Measurements from ENCODE around the gene KATNAL1.
"Not testable (repeated sequence)": the region's sequence is repeated elsewhere in the genome, so short reads cannot be mapped to it uniquely, and the experiment has no call there.

The KATNAL1 gene

DNA sequence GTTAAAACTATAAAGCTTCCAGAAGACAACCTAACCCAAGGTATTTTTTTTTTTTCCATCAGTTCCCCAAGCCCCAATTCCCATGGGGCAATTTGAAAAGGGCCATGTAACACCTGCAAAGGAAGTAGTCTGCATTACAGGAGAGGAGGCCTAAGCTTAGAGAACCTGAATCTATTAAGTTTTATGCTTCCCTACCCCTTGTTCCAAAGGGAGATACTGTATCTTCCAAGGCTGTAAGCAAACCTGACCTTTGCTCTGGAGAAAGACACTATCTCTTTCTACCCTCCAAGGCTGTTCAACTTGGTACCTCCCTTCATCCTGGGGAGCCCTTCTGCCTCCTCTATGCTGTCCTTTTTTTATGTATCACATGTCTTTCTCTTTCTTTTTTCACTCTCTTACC lies 15.0 kb downstream of the KATNAL1 start:
- ATAC-seq (no peak), DNase-seq (no peak)

GRCh38 chr13:30290812-30291436 lies 16.4 kb downstream of the KATNAL1 start:
- DNase-seq: no peak
- no peak for ATAC-seq

- no peak for ATAC-seq
- DNase-seq: no peak
Measured at GRCh38 chr13:30289533-30289932, 17.8 kb downstream of the KATNAL1 start.

GRCh38 chr13:30286059-30286458 lies 21.3 kb downstream of the KATNAL1 start:
- not testable (repeated sequence) for ATAC-seq, DNase-seq

DNA sequence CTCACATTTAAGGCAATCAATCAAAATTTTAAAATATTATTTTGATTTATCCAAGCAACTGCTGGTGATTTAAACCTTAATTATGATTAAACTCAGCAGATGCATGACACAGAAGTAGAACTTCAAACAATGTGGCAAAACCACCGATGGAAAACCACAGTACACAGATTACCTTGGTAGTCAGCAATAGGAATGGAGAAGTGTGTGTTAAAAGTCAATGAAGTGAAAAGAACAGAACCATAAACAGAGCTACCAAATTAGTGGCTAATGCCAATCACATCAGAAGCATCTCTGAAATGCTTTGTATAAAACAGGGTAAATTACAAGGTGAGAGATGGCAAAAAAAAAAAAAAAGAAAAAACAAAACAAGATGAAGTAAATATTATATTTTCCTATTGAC lies 31.2 kb downstream of the KATNAL1 start:
- ATAC-seq (no peak), DNase-seq (no peak)

DNA sequence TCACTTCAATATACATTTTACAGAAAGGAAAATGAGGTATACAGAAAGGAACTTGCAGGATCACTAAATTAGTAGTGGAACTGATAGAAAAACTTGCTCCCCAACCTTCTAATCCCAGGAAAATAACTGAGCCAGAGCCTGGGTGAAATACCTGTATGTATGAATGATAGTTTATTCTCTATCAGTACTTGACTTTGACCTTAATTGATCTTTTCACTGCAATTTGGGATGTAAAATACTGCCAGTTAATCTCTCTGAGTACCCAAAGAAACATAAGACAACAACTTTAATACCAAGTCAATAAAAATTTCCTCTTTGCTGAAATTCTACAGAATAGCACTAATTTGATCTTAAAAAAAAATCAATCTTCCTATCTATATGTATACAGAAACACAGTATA lies 33.3 kb downstream of the KATNAL1 start:
- ATAC-seq: no peak
- no peak for DNase-seq

GRCh38 chr13:30270035-30270434 lies 37.3 kb downstream of the KATNAL1 start:
- not testable (repeated sequence) for ATAC-seq, DNase-seq

DNA sequence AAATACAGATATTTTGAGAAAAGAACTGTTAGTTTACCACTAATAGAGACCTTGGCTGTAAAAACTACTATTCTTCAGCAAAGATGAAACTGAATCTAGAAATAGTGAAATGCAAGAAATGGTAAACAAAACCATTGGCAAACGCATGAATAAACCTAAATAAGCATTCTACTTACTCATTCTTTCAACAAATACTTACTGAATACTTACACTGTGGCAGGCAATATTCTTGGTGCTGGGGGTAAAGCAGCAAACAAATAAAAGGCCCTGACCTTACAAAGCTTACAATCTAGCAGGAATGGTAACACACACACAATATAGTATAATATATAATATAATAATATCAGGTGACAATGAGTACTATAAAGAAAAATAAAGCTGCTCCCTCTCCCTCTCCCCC lies 38.7 kb downstream of the KATNAL1 start:
- no peak for DNase-seq
- no peak for ATAC-seq

- DNase-seq: no peak
- no peak for ATAC-seq
Measured at GRCh38 chr13:30266756-30267155, 40.6 kb downstream of the KATNAL1 start.

- not testable (repeated sequence) for ATAC-seq, DNase-seq
Measured at GRCh38 chr13:30259149-30259733, 48.1 kb downstream of the KATNAL1 start.

GRCh38 chr13:30257468-30258099 lies 49.8 kb downstream of the KATNAL1 start:
- DNase-seq: no peak
- ATAC-seq: no peak

DNA sequence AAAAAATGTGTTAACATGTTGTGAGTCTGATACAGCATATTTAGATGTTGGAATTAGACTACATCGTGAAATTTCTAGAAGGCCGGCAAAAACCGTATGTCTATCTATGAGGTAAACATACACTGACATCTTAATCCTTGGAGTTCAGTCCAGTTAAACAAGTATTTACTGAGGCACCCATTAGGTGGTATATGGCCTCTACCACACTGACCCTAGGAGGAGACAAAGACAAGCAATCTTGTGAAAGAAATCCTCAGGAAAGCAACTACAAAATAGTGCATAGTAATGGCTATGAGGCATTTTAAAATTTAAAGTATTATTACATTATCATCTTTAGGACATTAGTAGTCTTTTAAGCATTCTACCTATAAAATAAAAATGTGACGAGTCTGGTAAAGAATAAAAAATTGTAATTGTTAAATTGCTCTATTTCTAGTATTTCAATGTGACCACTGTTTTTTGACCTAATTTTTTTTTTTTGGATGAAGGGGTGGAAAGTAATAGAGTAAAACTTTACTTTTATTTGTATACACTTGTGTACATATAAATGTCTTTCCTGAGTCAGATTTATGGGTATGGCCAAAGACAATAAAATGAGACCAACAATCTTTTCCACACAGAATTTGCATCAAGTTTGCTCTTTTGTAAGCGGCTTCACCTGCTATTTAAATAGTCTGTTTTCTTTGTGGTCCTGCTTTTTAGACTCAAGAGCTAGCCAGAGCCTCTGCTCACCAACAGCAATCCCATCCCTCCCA lies 50.5 kb downstream of the KATNAL1 start:
- ATAC-seq (no peak), DNase-seq (no peak)

DNA sequence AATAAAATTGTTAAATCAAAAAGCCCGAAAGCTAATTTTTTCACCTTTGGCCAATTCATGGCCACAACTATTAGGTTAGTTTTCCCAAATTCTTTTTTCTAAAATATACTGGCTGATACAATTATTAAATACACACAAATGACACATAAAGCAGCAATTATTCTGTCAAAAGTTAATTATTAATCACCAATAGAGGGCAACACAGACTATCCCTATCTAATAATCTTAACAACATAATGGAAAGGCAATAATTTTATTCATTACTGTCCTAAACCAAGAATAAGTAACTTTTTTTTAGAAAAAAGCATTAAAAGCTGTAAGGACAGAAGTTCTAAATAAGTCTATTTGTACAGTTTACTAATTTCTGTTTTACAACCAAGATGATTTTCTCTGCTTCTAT lies 51.7 kb downstream of the KATNAL1 start:
- ATAC-seq: no peak
- no peak for DNase-seq

GRCh38 chr13:30253830-30254229 lies 53.5 kb downstream of the KATNAL1 start:
- ATAC-seq: no peak
- DNase-seq: no peak

GRCh38 chr13:30247406-30247805 lies 59.9 kb downstream of the KATNAL1 start:
- DNase-seq (no peak), ATAC-seq (no peak)

- DNase-seq: no peak
- no peak for ATAC-seq
Measured at GRCh38 chr13:30241532-30241931, 65.8 kb downstream of the KATNAL1 start.

DNA sequence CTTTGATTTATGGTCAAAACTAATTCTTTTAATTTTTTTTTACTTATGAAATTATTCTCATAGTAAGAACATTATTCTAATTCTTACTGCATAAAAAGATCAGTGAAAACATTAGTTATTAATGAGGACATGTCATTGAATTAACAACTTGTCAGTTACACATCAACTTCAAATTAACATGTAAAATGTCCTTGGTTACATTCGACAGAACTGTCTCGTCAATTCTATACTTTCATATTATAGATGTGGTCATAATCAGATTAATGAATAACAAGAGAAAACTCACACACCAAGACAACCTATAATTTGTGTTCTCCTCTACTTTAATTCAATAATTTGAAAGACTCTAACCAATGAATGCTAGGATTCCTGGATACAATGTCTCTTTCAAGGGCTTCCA lies 66.7 kb downstream of the KATNAL1 start:
- DNase-seq: no peak
- no peak for ATAC-seq

GRCh38 chr13:30235216-30235615 lies 72.1 kb downstream of the KATNAL1 start:
- ATAC-seq (no peak), DNase-seq (no peak)

DNA sequence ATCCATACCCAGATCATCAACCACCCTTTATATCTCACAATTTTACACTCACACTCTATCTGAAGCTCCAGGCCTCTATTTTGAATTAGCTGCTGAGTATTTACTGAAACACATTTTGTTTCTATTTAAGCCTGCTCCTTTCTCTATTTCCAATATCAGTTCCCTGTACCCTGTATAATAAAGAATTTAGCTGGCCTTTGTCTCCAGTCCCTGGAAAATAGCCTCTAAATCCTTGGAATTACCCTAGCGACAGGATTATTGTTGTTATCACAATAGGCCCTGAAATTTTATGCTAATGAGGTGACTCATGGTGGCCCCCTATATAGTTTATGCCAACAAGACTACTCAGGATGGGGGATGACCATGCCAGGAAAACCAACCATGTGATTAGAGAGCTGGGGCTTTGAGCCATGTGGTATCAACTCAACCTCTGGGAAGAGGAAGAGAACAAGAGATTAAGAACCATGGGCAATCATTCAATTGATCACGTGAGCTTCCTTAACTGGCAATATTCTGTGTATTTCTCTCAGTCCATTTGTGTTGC lies 72.7 kb downstream of the KATNAL1 start:
- ATAC-seq (no peak), DNase-seq (no peak)

DNA sequence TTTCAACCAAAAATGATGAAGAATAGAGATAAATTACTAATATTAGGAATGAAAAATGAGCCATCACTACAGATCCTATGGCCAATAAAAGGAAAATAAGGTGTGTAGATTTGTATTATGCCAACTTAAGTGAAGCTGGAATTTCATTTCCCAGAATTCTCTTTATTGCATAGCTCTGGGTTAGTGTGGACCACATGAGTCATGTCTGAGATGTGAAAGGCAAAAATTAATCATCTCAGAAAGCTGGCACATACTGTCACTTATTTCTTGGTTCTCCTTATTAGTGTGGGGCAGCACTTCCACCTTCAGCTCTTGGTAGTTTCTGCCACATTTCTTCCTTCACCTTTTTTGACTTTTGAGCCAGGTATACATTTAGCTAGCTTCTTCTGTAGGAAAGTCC lies 82.6 kb downstream of the KATNAL1 start:
- no peak for DNase-seq
- ATAC-seq: peak; percentile 98

GRCh38 chr13:30222254-30222653 lies 85.1 kb downstream of the KATNAL1 start:
- ATAC-seq (no peak), DNase-seq (no peak)

- DNase-seq (no peak), ATAC-seq (no peak)
Measured at GRCh38 chr13:30216111-30216510, 91.2 kb downstream of the KATNAL1 start.

GRCh38 chr13:30212256-30212655 lies 95.1 kb downstream of the KATNAL1 start:
- DNase-seq (no peak), ATAC-seq (no peak)

Data from stimulated activated naive CD8-positive, alpha-beta T cell treated with anti-CD3 and anti-CD28 coated beads, Interleukin-15, Interleukin-2, amounts not matched to agents 100 U/mL and 50 U/mL, for 24 hours (primary cell).